Measurements from ENCODE around the gene TMEM200C. TPM values are rescaled to one million over a fixed set of nuclear protein-coding genes. Genes with fewer than 3 reads are reported as not detected.

Gene TMEM200C
- total and polyA plus RNA-seq, 2 donors (not counting 1 experiment from before 2014, with no cell fraction given): not detected

DNA sequence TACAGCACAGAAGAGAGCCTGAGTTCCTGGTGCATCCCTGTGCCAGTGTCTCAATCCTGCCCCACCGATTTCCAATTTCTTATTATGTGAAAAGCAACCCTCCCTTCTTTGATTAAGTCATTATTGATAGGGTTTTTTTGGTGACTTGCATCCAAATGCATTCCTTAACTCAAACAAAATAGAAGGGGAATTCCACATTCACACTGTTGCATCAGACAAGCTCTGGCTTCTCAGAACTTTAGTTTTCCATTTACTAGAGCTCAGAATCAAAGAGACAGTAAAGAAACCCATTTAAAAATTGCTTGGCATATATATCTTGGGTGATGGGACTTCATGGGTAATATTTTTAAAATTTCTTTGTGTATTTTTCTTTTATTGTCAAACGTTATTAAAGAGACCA, 13.8 kb upstream of the TMEM200C start:
- Mint-ChIP-seq H3K9me3 (ENCODE audit: insufficient read depth) (no peaks in the 10 kb centered on the region), H3K4me1 (no peaks in the 10 kb centered on the region), H3K27me3 (peaks cover 11% of the 10 kb centered on the region), H3K27ac (no peak overlapping the region), H3K4me3 (no peak overlapping the region)
- no peak overlapping the region for H3K4me2 ChIP-seq (replicated peaks; ENCODE audit: low read depth, low read length, poor library complexity, severe bottlenecking)
- ChIA-PET POLR2A (no interaction called here), CTCF (no interaction called here)
- H3K4me1 ChIP-seq (ENCODE audit: control insufficient read depth in 2 of 2, insufficient read depth in 2 of 2, low read length in 2 of 2): no peaks in the 10 kb centered on the region
- H2AFZ ChIP-seq (ENCODE audit: insufficient read depth, low read depth, low read length, poor library complexity, severe bottlenecking): no peak overlapping the region
- DNase-seq: no peak
- no CpG with 5 or more reads among the region's 2 CpGs for WGBS (ENCODE audit: insufficient coverage)
- H3K79me2 ChIP-seq (ENCODE audit: control insufficient read depth, insufficient read depth, low read length): no peaks in the 10 kb centered on the region
- intact Hi-C loops (cut with micrococcal nuclease): no loop called here
- H3K27ac ChIP-seq (ENCODE audit: low read length in 2 of 2): no peak overlapping the region
- H3K27me3 ChIP-seq (replicated peaks in 1 of 4; ENCODE audit: control extremely low read depth in 1 of 4, control insufficient read depth in 3 of 4, insufficient read depth in 4 of 4, low read length in 3 of 4): peaks cover 0 to 7% (median 1%) of the 10 kb centered on the region in 4 experiments
- no peak overlapping the region for H3K4me3 ChIP-seq (ENCODE audit: control extremely low read depth in 1 of 5, extremely low read depth in 1 of 5, insufficient read depth in 1 of 5, low read depth in 2 of 5, low read length in 4 of 5)
- no peaks in the 10 kb centered on the region for H3K36me3 ChIP-seq (replicated peaks in 1 of 2; ENCODE audit: control extremely low read depth in 1 of 2, control insufficient read depth in 1 of 2, extremely low read depth in 1 of 2, insufficient read depth in 2 of 2, low read length in 1 of 2)
- H3K9ac ChIP-seq (ENCODE audit: low read length): no peak overlapping the region
- ATAC-seq (ENCODE audit: low read depth): no peak
- TF ChIP-seq, protein P1, sequence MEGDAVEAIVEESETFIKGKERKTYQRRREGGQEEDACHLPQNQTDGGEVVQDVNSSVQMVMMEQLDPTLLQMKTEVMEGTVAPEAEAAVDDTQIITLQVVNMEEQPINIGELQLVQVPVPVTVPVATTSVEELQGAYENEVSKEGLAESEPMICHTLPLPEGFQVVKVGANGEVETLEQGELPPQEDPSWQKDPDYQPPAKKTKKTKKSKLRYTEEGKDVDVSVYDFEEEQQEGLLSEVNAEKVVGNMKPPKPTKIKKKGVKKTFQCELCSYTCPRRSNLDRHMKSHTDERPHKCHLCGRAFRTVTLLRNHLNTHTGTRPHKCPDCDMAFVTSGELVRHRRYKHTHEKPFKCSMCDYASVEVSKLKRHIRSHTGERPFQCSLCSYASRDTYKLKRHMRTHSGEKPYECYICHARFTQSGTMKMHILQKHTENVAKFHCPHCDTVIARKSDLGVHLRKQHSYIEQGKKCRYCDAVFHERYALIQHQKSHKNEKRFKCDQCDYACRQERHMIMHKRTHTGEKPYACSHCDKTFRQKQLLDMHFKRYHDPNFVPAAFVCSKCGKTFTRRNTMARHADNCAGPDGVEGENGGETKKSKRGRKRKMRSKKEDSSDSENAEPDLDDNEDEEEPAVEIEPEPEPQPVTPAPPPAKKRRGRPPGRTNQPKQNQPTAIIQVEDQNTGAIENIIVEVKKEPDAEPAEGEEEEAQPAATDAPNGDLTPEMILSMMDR (IDR thresholded peaks at IDR 0.05): no peak
- TF ChIP-seq EZH2 (IDR thresholded peaks at IDR 0.05; ENCODE audit: borderline replicate concordance, insufficient read depth, low read depth, low read length, poor library complexity, severe bottlenecking): no peak
- no peaks in the 10 kb centered on the region for H3K9me3 ChIP-seq (ENCODE audit: control extremely low read depth in 1 of 3, control insufficient read depth in 2 of 3, insufficient read depth in 1 of 3, low read length in 2 of 3)
- no peaks in the 10 kb centered on the region for H4K20me1 ChIP-seq (ENCODE audit: control insufficient read depth, insufficient read depth, low read length, poor library complexity, severe bottlenecking)

DNA sequence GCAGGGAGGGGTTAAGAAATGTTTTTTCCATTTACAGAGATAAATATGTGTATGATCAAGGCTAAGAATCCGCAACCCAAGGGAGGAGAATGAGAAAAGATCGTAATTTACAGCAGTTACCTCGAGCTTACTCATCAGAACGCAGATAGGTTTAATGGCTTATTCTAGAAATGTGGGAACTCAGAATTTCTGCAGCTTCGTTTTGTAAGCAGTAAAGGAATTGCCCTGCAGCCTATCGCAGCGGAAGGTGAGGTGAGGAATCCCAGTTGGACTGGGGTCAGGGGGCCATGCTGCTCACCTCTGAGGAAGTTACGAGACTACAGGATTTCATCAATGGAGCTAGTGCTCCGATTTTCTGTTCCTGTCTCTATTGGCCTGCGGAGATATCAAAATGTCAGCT, 8.1 kb upstream of the TMEM200C start:
- H3K4me1 Mint-ChIP-seq: no peaks in the 10 kb centered on the region
- Histone ChIP-seq H3K27ac (ENCODE audit: low read length in 2 of 2) (no peak overlapping the region), H3K9ac (ENCODE audit: low read length) (no peak overlapping the region), H3K27me3 (replicated peaks in 1 of 4; ENCODE audit: control extremely low read depth in 1 of 4, control insufficient read depth in 3 of 4, insufficient read depth in 4 of 4, low read length in 3 of 4) (peaks cover 0 to 12% (median 8%) of the 10 kb centered on the region in 4 experiments), H3K79me2 (ENCODE audit: control insufficient read depth, insufficient read depth, low read length) (no peaks in the 10 kb centered on the region), H3K4me3 (ENCODE audit: control extremely low read depth in 1 of 5, extremely low read depth in 1 of 5, insufficient read depth in 1 of 5, low read depth in 2 of 5, low read length in 4 of 5) (no peak overlapping the region), H3K9me3 (ENCODE audit: control extremely low read depth in 1 of 3, control insufficient read depth in 2 of 3, insufficient read depth in 1 of 3, low read length in 2 of 3) (no peaks in the 10 kb centered on the region), H3K4me1 (ENCODE audit: control insufficient read depth in 2 of 2, insufficient read depth in 2 of 2, low read length in 2 of 2) (no peaks in the 10 kb centered on the region), H2AFZ (ENCODE audit: insufficient read depth, low read depth, low read length, poor library complexity, severe bottlenecking) (no peak overlapping the region), H3K36me3 (replicated peaks in 1 of 2; ENCODE audit: control extremely low read depth in 1 of 2, control insufficient read depth in 1 of 2, extremely low read depth in 1 of 2, insufficient read depth in 2 of 2, low read length in 1 of 2) (no peaks in the 10 kb centered on the region), H4K20me1 (ENCODE audit: control insufficient read depth, insufficient read depth, low read length, poor library complexity, severe bottlenecking) (no peaks in the 10 kb centered on the region), H3K4me2 (replicated peaks; ENCODE audit: low read depth, low read length, poor library complexity, severe bottlenecking) (no peak overlapping the region)
- ATAC-seq (ENCODE audit: low read depth): no peak
- H3K27ac Mint-ChIP-seq: no peak overlapping the region
- no peak overlapping the region for H3K4me3 Mint-ChIP-seq
- H3K9me3 Mint-ChIP-seq (ENCODE audit: insufficient read depth): no peaks in the 10 kb centered on the region
- POLR2A ChIA-PET: no interaction called here
- WGBS (ENCODE audit: insufficient coverage): 86% methylated on average over 10 of the region's 10 CpGs
- no peak for DNase-seq
- intact Hi-C loops (cut with micrococcal nuclease): no loop called here
- peaks cover 47% of the 10 kb centered on the region for H3K27me3 Mint-ChIP-seq
- TF ChIP-seq, protein P1 (IDR thresholded peaks at IDR 0.05): no peak
- TF ChIP-seq EZH2 (IDR thresholded peaks at IDR 0.05; ENCODE audit: borderline replicate concordance, insufficient read depth, low read depth, low read length, poor library complexity, severe bottlenecking): no peak
- CTCF ChIA-PET: interaction anchor here (0.5 to 1.4 kb wide), 3 partner anchors 13 to 41 kb away, joined by 3 read pairs; no protein-coding TSS in a partner anchor
